AG09309 (cell line): Measurements from ENCODE around the gene TSC22D1.

ENCODE experiments used
- DNase-seq: peaks from one replicate; pipeline ENCODE4 v3.0.0-alpha.2; 2010; ENCODE audit warnings: low read depth
- H3K4me3 ChIP-seq: 2 replicates; pipeline ENCODE4 v1.5.1; 2011; ENCODE audit warnings: mild to moderate bottlenecking, low read depth, low read length, moderate library complexity; ENCODE audit not compliant: control insufficient read depth
- TF ChIP-seq, protein P1 (sequence below): IDR thresholded peaks from 2 replicates; pipeline ENCODE4 v1.5.1; 2011; ENCODE audit warnings: mild to moderate bottlenecking, low read depth, low read length, inconsistent platforms; ENCODE audit not compliant: insufficient read depth, control insufficient read depth; ENCODE audit errors: missing control alignments

The TSC22D1 gene

DNA sequence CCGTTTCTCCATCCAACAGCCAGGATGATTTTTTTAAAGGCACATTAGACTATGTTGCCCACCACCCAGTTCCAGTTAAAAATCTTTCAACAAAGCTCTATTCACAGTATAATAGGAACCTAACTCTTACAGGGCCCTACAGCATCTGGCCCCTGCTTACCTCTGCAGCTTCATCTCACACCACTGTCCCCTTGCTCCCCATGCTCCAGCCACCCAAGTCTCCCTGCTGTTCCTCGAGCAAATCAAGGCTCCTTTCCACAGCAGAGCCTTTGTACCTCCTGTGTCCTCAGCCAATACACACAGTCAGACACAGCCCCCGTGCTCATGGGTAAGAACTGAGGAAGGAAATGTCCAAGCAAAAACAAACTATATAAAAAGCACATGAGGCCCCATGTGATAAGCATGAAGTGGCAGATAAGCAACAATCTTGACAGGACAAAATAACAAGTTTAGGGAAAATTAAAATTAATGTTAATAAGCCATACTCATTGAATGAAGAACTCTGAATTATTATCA, 67.5 kb downstream of the TSC22D1 start:
- TF ChIP-seq, protein P1, sequence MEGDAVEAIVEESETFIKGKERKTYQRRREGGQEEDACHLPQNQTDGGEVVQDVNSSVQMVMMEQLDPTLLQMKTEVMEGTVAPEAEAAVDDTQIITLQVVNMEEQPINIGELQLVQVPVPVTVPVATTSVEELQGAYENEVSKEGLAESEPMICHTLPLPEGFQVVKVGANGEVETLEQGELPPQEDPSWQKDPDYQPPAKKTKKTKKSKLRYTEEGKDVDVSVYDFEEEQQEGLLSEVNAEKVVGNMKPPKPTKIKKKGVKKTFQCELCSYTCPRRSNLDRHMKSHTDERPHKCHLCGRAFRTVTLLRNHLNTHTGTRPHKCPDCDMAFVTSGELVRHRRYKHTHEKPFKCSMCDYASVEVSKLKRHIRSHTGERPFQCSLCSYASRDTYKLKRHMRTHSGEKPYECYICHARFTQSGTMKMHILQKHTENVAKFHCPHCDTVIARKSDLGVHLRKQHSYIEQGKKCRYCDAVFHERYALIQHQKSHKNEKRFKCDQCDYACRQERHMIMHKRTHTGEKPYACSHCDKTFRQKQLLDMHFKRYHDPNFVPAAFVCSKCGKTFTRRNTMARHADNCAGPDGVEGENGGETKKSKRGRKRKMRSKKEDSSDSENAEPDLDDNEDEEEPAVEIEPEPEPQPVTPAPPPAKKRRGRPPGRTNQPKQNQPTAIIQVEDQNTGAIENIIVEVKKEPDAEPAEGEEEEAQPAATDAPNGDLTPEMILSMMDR = no peak
- DNase-seq = no peak
- no peak overlapping the region for H3K4me3 ChIP-seq

DNA sequence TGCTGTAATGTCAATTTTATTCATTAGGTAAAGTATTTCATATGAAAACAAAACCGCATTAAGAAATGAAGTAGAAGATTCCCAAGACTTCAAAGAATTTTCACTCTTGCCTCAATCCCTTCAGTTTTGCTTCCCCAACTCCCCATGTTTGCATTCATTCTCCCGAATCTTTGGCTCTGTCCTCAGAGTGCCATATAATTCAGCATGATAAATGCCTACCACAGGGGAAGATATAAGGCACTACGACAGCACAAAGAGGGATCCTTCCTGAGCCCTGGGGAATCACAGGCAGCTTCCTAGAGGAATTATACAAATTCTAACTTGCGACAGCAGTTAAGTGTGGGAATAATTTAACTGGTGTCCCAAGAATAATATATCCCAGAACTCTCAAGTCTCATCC, 68.5 kb downstream of the TSC22D1 start:
- TF ChIP-seq, protein P1 = no peak
- DNase-seq = no peak
- no peak overlapping the region for H3K4me3 ChIP-seq

DNA sequence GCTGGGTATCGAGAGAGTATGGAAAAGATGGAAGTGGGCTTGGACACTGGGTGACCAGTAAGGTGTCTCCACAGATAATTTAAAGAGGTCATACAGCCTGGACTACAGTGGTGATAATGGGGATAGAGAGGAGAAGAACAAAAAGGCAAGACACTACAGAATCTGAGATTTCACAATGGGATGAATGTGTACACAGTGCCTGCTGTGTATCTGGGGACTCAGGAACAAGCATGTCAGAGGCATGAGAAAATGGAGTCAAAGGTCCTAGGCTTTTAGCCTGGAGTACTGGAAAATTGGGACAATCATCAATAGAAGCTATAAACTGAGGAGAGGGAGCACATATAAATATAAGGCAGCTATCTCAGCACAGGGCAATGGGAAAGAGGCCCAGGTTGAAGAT, 69.4 kb downstream of the TSC22D1 start:
- no peak overlapping the region for H3K4me3 ChIP-seq
- DNase-seq = no peak
- TF ChIP-seq, protein P1 = no peak

DNA sequence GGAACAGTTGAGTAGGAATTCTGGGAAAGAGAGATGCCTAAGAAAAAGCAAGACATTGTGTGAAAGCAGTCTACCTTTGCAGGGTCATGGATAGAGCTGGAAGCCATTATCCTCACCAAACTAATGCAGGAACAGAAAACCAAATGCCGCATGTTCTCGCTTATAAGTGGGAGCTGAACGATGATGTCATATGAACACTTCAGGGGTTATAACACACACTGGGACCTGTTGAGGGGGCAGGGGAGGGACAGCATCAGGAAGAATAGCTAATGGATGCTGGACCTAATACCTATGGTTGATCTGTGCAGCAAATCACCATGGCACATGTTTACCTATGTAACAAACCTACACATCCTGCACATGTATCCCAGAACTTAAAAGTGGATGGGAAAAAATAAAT, 69.9 kb downstream of the TSC22D1 start:
- H3K4me3 ChIP-seq = no peak overlapping the region
- no peak for DNase-seq
- TF ChIP-seq, protein P1 = no peak

DNA sequence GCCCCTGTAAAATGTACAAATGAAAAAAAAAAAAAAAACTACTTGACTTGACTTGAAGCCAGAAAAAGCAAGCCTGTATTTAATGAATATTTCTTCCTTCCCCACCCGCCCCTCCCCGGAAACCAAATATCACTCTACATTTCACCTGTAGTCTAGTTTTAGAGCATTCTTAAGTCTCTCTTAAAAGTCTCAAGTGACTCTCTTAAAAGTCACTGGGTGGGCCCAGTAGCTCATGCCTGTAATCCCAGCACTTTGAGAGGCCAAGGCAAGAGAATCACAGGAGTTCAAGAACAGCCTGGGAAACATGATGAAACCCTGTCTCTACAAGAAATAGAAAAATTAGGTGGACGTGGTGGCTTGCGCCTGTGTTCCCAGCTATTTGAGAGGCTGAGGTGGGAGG, 72.0 kb downstream of the TSC22D1 start:
- no peak overlapping the region for H3K4me3 ChIP-seq
- no peak for DNase-seq
- TF ChIP-seq, protein P1 = no peak

DNA sequence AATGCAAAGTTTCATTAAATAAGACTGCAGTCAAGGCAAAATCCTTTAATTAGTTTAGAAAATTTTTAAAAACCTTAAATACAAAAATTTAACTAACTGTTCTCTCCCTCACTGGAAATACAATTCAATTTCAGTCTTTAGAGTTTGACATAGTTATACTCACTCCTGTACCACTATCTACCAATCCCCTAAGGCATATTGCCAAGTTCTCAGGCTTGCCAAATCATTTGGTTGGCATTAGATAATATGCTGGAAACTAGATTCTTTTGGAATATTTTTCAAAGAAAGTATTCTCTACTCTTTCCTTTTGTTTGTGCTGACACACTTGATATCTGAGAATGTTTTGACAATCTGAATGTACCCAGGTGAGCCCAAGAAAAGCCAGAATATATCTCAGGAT, 77.2 kb downstream of the TSC22D1 start:
- DNase-seq = no peak
- TF ChIP-seq, protein P1 = no peak
- H3K4me3 ChIP-seq = no peak overlapping the region

DNA sequence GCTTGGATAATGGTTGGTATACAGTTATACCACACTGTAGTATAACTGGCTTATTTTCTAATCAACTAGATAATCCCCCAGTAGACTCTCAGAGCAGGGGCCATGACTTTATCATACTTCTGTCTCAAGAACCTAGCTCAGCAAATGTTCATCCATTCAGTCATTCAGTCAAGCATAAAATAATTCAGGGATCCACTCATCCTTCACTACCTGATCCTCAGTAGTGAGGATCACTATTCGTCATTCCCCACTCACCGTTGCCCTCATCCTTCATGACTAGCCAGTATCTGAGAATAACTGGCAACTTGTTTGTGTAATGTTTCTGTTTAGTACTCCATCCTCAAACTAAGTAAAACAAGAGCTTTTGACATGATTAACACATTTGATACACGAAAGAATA, 77.6 kb downstream of the TSC22D1 start:
- TF ChIP-seq, protein P1 = no peak

More for the DNA sequence above, 77.6 kb downstream of the TSC22D1 start:
- no peak for DNase-seq
- no peak overlapping the region for H3K4me3 ChIP-seq
